Bronchial epithelial cell (primary cell): Measurements from ENCODE around the gene IL13RA2. TPM values are rescaled to one million over a fixed set of nuclear protein-coding genes. Genes with fewer than 3 reads are reported as not detected.
A peak's percentile ranks its signal among the peaks of the same experiment; 100 is the strongest.

Experiments used
- DNase-seq: peaks from one replicate; pipeline ENCODE4 v3.0.0-alpha.2; 2010; ENCODE audit warnings: low read depth
- FAIRE-seq: peaks from 2 replicates; lab custom pipeline; 2011; peaks lifted over from hg19 to GRCh38; lab: Jason Lieb, UNC
- H3K27me3 ChIP-seq: 2 replicates; pipeline ENCODE4 v1.5.1; 2011; ENCODE audit warnings: low read length; ENCODE audit not compliant: control insufficient read depth, insufficient read depth
- H3K36me3 ChIP-seq: 2 replicates; pipeline ENCODE4 v1.5.1; 2011; ENCODE audit warnings: low read length; ENCODE audit not compliant: control insufficient read depth, insufficient read depth
- H3K4me3 ChIP-seq: 2 replicates; pipeline ENCODE4 v1.5.1; 2011; ENCODE audit warnings: mild to moderate bottlenecking, low read depth, low read length, control low read depth
- total RNA-seq: library from RNA; depleted of rRNA; stranded (reverse); fragments of >200 nt; gene quantifications from 2 replicates; pipeline ENCODE4 v1.2.1, GENCODE V29; 2014
- TF ChIP-seq, protein P1 (sequence below): IDR thresholded peaks from 2 replicates; pipeline ENCODE4 v1.5.1; 2011; ENCODE audit warnings: mild to moderate bottlenecking, moderate library complexity, low read length, control low read depth, inconsistent platforms; ENCODE audit not compliant: insufficient read depth, severe bottlenecking

The IL13RA2 gene
- total RNA-seq, 1 donor from 2014 or later, result 17.1 TPM

DNA sequence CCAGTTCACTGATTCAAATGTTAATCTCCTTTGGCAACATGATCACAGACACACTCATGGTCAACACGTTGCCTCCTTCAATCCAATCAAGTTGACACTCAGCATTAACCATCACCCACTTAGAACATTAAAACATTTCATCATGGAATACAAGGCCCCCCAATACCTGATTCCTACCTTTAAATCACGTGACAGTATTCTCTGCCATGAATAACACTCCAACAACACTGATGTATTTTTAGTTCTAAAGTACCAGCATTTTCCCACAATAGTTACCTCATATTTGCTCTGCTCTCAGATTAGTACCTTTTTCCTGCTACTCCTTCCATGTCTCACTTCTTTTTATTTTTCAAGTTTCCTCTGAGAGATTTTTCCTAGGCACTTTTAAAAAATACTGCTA lies 19.6 kb downstream of the IL13RA2 start:
- Histone ChIP-seq H3K27me3 (no peaks in the 10 kb centered on the region), H3K4me3 (no peak overlapping the region), H3K36me3 (no peaks in the 10 kb centered on the region)
- FAIRE-seq (no peak), DNase-seq (no peak)
- TF ChIP-seq, protein P1, sequence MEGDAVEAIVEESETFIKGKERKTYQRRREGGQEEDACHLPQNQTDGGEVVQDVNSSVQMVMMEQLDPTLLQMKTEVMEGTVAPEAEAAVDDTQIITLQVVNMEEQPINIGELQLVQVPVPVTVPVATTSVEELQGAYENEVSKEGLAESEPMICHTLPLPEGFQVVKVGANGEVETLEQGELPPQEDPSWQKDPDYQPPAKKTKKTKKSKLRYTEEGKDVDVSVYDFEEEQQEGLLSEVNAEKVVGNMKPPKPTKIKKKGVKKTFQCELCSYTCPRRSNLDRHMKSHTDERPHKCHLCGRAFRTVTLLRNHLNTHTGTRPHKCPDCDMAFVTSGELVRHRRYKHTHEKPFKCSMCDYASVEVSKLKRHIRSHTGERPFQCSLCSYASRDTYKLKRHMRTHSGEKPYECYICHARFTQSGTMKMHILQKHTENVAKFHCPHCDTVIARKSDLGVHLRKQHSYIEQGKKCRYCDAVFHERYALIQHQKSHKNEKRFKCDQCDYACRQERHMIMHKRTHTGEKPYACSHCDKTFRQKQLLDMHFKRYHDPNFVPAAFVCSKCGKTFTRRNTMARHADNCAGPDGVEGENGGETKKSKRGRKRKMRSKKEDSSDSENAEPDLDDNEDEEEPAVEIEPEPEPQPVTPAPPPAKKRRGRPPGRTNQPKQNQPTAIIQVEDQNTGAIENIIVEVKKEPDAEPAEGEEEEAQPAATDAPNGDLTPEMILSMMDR, result no peak

DNA sequence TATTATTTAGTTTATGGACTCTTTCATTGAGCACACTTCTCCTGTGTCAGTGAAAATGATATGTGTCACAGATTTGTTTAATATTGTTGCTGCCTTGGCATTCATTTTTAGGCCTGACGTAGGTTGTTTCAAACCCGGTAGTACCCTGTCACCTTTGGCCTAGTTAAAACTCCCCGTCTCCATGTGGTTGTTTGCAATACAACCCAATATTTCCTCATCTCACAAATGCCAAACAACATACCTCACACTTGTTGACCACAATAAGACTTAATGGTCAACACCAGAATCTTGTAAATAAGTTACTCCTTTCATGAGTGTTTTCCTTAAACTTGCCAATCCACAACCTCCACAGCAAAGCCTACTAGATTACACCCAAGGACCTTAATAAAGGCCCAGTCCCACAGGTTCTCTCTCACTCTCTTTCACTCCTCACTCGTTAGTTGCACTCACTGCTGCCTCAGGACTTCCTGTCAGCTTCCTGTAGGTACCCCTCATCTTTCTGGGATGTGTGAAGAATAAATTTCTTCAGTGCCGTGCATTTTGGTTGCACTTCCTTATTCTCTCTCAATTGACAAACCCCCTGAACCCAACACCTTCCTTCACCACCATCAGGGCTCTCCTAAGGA lies 31.3 kb downstream of the IL13RA2 start:
- no peaks in the 10 kb centered on the region for H3K36me3 ChIP-seq
- TF ChIP-seq, protein P1, result no peak
- FAIRE-seq (no peak), DNase-seq (peak; percentile 69)
- no peak overlapping the region for H3K4me3 ChIP-seq
- no peaks in the 10 kb centered on the region for H3K27me3 ChIP-seq

DNA sequence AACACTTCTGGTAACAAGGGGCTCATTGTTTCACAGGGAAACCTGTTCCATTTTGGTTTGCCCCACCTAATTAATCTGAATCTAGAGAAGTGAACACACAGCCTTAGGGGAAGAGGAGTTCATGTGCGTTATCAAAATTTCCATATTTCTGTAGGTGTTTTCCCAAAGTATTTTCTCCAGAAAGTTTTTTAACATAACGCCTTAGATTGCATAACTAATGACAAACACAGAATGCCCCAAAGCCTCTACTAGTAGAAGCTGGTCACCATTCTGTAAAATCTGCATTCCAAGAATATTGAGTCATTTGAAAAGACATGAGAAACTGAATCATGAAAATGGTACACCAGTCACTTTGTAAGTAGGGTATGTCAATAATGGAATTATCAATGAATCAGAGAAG lies 41.1 kb downstream of the IL13RA2 start:
- no peak overlapping the region for H3K4me3 ChIP-seq
- H3K36me3 ChIP-seq, result no peaks in the 10 kb centered on the region
- peak; percentile 92 for DNase-seq
- TF ChIP-seq, protein P1, result no peak
- no peak for FAIRE-seq
- H3K27me3 ChIP-seq, result no peaks in the 10 kb centered on the region

DNA sequence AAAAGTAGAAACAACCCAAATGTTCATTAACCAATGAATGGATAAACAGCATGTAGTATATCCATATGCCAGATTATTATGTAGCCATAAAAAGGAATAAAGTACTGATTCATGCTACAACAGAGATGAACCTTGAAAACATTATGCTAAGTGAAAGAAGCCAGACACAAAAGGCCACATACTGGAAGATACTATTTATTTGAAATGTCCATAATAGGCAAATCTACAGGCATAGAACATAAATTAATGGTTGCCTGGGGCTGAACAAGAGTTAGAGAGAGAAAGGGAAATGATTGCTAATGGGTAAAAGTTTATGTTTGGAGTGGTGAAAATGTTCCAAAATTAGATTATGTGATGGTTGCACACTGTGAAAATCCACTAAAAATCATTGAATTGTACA lies 44.4 kb downstream of the IL13RA2 start:
- DNase-seq (no peak), FAIRE-seq (no peak)
- TF ChIP-seq, protein P1, result no peak
- H3K27me3 ChIP-seq, result no peaks in the 10 kb centered on the region
- no peaks in the 10 kb centered on the region for H3K36me3 ChIP-seq
- H3K4me3 ChIP-seq, result no peak overlapping the region

DNA sequence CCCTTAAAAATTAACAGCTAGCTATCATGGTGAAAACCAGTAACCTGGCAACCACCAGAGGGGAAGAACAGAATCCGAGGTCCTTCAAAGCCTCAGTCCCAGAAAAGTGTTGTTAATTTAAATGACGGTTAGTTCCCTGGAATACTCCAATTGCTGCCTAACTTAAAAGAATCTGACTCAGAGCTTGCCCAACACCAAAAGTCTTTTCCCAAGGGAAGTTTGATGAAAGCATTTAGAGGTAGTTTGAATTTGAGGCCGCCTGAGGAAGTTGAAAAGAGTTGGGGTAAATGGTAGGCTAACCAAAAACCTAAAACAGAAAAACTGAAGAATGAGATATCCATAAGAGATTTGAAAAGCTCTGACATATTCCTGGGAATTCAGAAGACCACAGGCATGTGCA lies 46.6 kb downstream of the IL13RA2 start:
- no peak for FAIRE-seq
- TF ChIP-seq, protein P1, result no peak
- H3K4me3 ChIP-seq, result no peak overlapping the region
- H3K27me3 ChIP-seq, result no peaks in the 10 kb centered on the region
- DNase-seq, result no peak
- H3K36me3 ChIP-seq, result no peaks in the 10 kb centered on the region

DNA sequence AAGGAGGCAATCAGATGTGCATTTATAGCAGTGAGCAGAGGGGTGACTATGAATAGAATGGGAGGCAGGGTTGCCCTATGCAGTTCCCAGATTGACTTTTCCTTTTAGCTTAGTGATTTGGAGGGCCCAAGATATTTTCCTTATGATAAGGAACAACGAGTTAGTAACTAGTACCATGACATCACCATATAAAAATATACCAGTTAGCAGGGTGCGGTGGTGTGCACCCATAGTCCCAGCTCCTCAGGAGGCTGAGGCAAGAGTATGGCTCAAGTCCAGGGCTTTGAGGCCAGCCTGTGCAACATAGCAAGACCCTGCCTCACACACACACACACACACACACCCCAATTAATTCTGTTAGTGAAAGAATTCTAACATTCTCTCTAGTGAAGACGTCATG lies 53.0 kb downstream of the IL13RA2 start:
- H3K27me3 ChIP-seq, result no peaks in the 10 kb centered on the region
- no peaks in the 10 kb centered on the region for H3K36me3 ChIP-seq
- FAIRE-seq (no peak), DNase-seq (no peak)
- H3K4me3 ChIP-seq, result no peak overlapping the region
- TF ChIP-seq, protein P1, result no peak
